DMS114 treated with DMSO at 0.1 percent for 48 hours (cell line): ENCODE results near the gene PSG1.
"Not testable (repeated sequence)": the region's sequence is repeated elsewhere in the genome, so short reads cannot be mapped to it uniquely, and the experiment has no call there.

Experiments
- DNase-seq: peaks from one replicate; lab custom pipeline; 2025; ENCODE audit not compliant: unreplicated experiment; lab: John Stamatoyannopoulos, UW

Gene PSG1

GRCh38 chr19:42882010-42882409 is 2.5 kb upstream of the PSG1 start:
- not testable (repeated sequence) for DNase-seq

GRCh38 chr19:42881279-42881678 is 1.8 kb upstream of the PSG1 start:
- not testable (repeated sequence) for DNase-seq

DNA sequence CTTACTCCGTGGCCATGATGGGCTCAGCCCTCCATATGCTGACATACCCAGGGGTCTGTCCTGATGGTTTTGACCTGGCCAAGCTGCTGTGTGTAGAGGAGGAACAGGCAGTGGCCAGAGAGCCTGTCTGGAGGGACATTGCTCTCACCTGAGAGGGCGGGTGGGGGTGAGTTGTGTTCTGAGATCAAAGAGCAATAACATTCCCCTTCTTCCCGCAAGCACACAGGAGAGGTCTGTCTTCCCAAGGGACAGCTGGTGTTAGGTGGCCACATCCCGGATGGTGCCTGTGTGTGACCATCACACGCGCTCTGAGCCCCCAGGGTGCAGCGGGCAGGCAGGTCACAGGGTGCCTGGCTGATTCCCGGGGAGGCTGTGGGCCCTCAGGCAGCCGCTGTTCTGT is 1.1 kb upstream of the PSG1 start:
- not testable (repeated sequence) for DNase-seq

- DNase-seq = not testable (repeated sequence)
Measured at GRCh38 chr19:42876596-42876995, 2.9 kb downstream of the PSG1 start.

DNA sequence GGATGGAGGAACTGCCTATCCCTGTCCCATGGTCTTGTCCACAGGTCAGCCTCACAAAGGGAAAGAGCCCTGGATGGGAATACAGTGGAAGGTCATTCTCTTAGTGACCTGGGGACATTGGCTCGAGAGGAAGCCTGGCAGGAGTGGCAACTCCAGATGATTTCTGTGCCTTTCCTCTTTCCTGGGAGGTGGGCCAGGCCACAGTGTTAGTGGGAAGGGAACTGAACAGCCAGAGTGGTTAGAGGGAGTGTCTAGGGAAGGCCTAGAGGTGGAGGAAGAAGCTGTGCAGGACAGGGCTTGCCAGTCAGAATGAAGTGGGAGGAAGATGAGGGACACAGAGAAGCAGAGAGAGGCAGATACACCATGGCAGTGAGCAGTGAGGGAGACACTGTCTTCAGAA is 3.6 kb downstream of the PSG1 start:
- not testable (repeated sequence) for DNase-seq

DNA sequence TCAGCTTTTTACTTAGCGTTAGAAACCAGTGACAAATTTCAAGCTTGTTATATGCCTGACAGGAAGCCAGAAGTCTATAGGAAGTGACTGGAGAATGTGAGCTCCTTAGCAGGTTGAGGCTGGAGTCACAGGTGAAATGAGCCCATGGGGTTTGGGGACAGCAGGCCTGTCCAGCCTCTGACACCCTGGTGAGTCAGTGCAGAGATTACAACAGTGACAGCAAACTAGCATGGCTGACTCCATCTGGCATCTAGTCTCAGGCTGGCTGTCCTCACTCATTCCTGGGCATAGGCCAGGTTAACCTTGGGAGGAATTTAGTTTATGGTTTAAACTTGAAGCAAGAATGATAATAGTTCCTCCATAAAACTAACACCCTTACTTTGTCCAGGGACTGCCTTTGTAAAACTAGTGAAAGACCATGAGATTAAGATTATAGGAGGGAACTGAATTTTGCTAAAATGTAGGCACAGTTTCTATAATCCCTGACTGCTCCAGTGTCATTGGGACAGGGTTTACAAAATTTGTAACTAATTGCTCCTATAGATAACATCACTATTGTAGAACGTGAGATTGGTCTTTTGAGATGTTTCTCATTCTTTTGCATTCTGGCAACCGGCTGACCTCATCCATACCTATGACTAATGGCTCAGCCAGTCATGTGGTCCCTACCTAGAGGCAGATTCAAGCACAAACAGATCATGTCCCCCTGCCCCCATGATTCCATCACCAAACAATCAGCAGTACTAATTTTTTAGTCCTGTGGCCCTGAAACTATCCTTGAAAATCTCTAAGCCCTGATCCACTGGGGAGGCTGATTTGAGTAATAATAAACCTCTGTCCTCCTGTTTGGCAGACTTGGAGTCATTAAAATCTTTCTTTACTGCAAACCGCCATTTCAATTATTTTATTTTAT is 4.4 kb downstream of the PSG1 start:
- not testable (repeated sequence) for DNase-seq

- not testable (repeated sequence) for DNase-seq
Measured at GRCh38 chr19:42874136-42874535, 5.4 kb downstream of the PSG1 start.

GRCh38 chr19:42872608-42873007 is 6.9 kb downstream of the PSG1 start:
- DNase-seq = no peak

DNA sequence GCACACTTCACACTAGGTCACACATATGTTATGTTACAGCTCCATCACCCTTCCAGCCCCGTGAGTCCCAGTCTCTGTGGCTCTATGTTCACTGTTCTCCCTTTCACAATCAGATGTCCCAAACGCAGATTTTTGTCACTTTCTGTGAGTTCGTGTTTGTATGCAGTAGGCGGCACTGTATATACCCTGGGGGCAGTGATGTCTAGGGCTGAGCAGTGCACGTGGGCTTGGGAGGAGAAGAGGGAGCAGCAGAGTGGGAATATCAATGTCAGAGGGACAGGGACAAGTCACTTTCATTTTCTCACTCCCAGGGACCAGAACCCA is 22.0 kb downstream of the PSG1 start:
- no peak for DNase-seq

GRCh38 chr19:42856866-42857543 is 22.5 kb downstream of the PSG1 start:
- not testable (repeated sequence) for DNase-seq

DNA sequence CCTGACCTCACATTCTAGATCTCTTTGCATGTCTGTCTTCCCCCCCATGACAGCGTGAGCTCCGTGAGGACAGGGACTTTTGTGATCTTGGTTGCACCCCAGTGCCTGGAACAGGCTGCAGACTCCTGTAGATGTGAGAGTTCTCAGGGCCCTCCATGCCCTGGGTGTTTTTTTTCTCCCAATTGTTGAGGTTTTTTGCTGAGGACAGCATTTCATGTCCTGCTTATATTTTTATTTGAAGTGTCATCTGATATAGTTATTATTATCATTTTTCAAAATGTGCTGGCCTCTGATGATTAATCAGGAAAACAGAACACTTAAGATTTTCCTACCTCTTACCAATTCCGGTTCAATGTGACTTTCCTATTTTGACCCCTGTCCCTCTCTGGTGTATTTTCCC is 24.8 kb downstream of the PSG1 start:
- not testable (repeated sequence) for DNase-seq

GRCh38 chr19:42853231-42853630 is 26.3 kb downstream of the PSG1 start:
- not testable (repeated sequence) for DNase-seq

DNA sequence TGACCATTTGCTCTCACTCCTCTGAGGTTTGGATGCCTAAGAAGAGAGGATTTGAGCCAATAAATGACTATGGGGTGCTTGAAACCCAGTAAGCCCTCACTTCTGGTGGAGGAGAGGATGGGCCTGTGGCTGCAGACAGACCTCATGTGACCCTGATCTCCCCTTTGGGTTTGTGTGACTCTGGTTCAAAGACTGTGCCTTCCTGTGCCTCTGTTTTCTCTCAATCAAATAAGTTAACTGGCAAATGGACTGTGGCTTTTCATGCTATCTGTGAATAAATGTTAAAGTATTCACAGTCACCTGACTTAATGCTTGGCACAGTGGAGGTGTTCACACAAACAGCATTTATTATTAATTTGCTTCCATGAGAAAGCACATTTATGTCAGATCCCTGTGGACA is 26.7 kb downstream of the PSG1 start:
- DNase-seq = not testable (repeated sequence)

GRCh38 chr19:42851718-42852280 is 27.7 kb downstream of the PSG1 start:
- DNase-seq = not testable (repeated sequence)

- DNase-seq = no peak
Measured at GRCh38 chr19:42850981-42851717, 28.4 kb downstream of the PSG1 start.

- DNase-seq = no peak
Measured at GRCh38 chr19:42846597-42846996, 32.9 kb downstream of the PSG1 start.

DNA sequence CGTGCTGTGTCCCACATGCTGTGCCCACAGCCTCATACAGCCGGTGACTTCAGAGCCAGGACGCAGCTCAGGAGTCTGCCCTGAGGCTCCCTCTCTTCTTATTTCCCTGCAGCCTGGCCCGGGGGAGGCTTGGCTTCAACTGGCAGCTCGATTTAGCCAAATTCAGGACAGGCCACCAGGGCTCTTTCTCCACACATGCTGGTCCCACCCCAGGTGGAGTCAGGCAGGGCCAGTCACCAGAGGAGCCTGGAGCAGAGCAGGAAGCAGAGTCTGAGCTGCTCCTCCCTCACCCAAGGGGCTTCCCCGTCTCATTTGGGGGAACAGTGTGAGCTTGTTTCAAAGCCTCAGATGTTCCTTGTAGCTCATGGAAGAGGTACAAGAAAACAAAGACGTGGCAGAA is 35.9 kb downstream of the PSG1 start:
- DNase-seq = not testable (repeated sequence)

GRCh38 chr19:42832746-42833442 is 46.6 kb downstream of the PSG1 start:
- not testable (repeated sequence) for DNase-seq

GRCh38 chr19:42832023-42832680 is 47.4 kb downstream of the PSG1 start:
- DNase-seq = not testable (repeated sequence)
